Measurements from ENCODE around the gene PGLYRP3. TPM values are rescaled to one million over a fixed set of nuclear protein-coding genes. Genes with fewer than 3 reads are reported as not detected.
"Not testable (repeated sequence)": the region's sequence is repeated elsewhere in the genome, so short reads cannot be mapped to it uniquely, and the experiment has no call there.

The PGLYRP3 gene
- total and polyA plus RNA-seq, 7 experiments from 2014 or later, result not detected

DNA sequence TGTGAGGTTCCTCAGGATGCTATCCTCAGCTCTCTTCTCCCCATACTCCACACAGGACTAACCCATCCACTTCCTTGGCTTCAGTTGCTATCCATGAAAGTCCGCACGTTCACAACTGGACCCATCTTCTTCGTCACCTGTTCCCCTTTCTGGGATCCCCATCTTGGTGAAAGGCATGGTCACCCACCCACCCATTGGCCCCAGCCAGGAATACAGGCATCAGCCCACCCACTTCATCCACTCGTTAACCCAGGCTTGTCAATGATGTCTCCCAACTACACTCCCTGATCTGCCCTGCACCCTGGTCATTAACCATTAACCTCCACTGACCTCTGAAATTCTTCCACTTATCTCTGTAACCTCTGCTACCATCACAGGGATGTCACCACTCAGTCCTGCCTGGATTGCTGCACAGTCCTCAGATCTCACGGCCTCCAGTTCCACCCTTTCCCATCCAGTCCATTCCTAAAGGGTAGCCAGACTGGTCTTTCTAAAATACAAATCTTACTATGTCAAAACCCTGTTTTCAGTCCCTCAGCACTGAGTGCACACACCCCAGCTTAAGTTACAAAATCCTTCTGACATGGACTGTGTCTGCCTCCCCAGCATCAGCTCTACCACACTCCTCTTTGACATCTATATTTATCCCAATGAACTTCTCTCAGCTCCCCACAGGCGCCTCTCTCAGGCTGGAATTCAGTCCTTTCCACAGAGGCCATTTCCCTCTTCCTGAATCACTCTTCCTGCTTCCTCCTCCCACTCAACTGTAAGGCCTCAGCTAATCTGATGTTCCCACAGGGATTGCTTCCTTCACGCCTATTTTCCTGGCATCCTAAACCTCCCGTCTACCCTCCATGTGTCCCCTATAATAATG, 25.5 kb upstream of the PGLYRP3 start:
- no peak for DNase-seq
- H3K4me3 ChIP-seq (ENCODE audit: low read length), result no peak overlapping the region
- Mint-ChIP-seq H3K4me1 (peaks cover 10 to 36% (median 27%) of the 10 kb centered on the region in 7 donors), H3K36me3 (no peaks in the 10 kb centered on the region), H3K9me3 (peaks cover 0 to 7% (median 0%) of the 10 kb centered on the region in 11 donors), H3K4me3 (no peak overlapping the region), H3K27ac (peak overlapping the region in 2 of 9 donors; percentile 9 to 77), H3K27me3 (peaks cover 6 to 36% (median 18%) of the 10 kb centered on the region in 5 donors)
- intact Hi-C loops (cut with micrococcal nuclease), result loop anchor here in 1 of 2 donors (10.0 kb wide), 1 partner anchor 237 kb away; no protein-coding TSS in a partner anchor
- H3K4me1 ChIP-seq (ENCODE audit: control insufficient read depth in 2 of 2, insufficient read depth in 2 of 2, low read length in 2 of 2), result peaks cover 0 to 11% of the 10 kb centered on the region in 2 donors
- no peaks in the 10 kb centered on the region for H3K9me3 ChIP-seq (ENCODE audit: control insufficient read depth in 2 of 3, low read length in 3 of 3)
- no peaks in the 10 kb centered on the region for H3K36me3 ChIP-seq (ENCODE audit: control insufficient read depth in 2 of 3, insufficient read depth in 3 of 3, low read length in 3 of 3)
- ChIA-PET CTCF (no interaction called here), POLR2A (interaction anchor here (0.6 kb wide), 1 partner anchor 196 kb away, joined by 3 read pairs; no protein-coding TSS in a partner anchor)
- H3K27me3 ChIP-seq (ENCODE audit: control insufficient read depth in 2 of 2, insufficient read depth in 2 of 2, low read length in 2 of 2), result no peaks in the 10 kb centered on the region
- no peak overlapping the region for H3K27ac ChIP-seq (ENCODE audit: low read depth, low read length)
- ATAC-seq, result no peak

- H3K27me3 Mint-ChIP-seq, result peaks cover 0 to 39% (median 6%) of the 10 kb centered on the region in 5 donors
- Histone ChIP-seq H3K27me3 (ENCODE audit: control insufficient read depth in 2 of 2, insufficient read depth in 2 of 2, low read length in 2 of 2) (no peaks in the 10 kb centered on the region), H3K9me3 (ENCODE audit: control insufficient read depth in 2 of 3, low read length in 3 of 3) (peaks cover 0 to 4% (median 0%) of the 10 kb centered on the region in 3 experiments), H3K36me3 (ENCODE audit: control insufficient read depth in 2 of 3, insufficient read depth in 3 of 3, low read length in 3 of 3) (no peaks in the 10 kb centered on the region), H3K4me1 (ENCODE audit: control insufficient read depth in 2 of 2, insufficient read depth in 2 of 2, low read length in 2 of 2) (peaks cover 0 to 10% of the 10 kb centered on the region in 2 donors), H3K27ac (ENCODE audit: low read depth, low read length) (no peak overlapping the region), H3K4me3 (ENCODE audit: low read length) (no peak overlapping the region)
- ChIA-PET CTCF (interaction anchor here (0.9 kb wide), 1 partner anchor 17 kb away, joined by 4 read pairs; no protein-coding TSS in a partner anchor), POLR2A (no interaction called here)
- peaks cover 0 to 11% (median 0%) of the 10 kb centered on the region in 5 donors for H3K36me3 Mint-ChIP-seq
- no peak overlapping the region for H3K4me3 Mint-ChIP-seq
- DNase-seq (no peak), ATAC-seq (no peak)
- intact Hi-C loops (cut with micrococcal nuclease), result loop anchor here in 1 of 2 donors (10.0 kb wide), 1 partner anchor 238 kb away; no protein-coding TSS in a partner anchor
- H3K4me1 Mint-ChIP-seq, result peaks cover 10 to 27% (median 26%) of the 10 kb centered on the region in 7 donors
- peaks cover 0 to 17% (median 6%) of the 10 kb centered on the region in 11 donors for H3K9me3 Mint-ChIP-seq
- no peak overlapping the region for H3K27ac Mint-ChIP-seq
Measured at GRCh38 chr1:153336650-153337049, 23.9 kb upstream of the PGLYRP3 start.

DNA sequence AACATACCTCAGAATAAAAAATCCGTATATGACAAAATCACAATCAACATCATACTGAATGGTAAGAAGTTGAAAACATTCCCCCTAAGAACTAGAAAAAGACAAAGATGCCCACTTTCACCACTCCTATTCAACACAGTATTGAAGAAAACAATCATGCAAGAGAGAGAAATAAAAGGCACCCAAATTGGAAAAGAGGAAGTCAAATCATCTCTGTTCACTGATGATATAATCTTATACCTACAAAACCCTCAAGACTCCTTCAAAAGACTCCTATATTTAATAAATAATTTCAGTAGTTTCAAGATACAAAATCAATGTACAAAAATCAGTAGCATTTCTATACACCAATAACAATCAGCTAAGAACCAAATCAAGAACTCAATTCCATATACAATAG, 21.1 kb upstream of the PGLYRP3 start:
- ATAC-seq (no peak), DNase-seq (no peak)
- H3K4me1 ChIP-seq (ENCODE audit: control insufficient read depth in 2 of 2, insufficient read depth in 2 of 2, low read length in 2 of 2), result no peaks in the 10 kb centered on the region
- no peaks in the 10 kb centered on the region for H3K27me3 ChIP-seq (ENCODE audit: control insufficient read depth in 2 of 2, insufficient read depth in 2 of 2, low read length in 2 of 2)
- ChIA-PET POLR2A (no interaction called here), CTCF (no interaction called here)
- Mint-ChIP-seq H3K27me3 (peaks cover 0 to 41% (median 5%) of the 10 kb centered on the region in 5 donors), H3K4me1 (peaks cover 0 to 12% (median 4%) of the 10 kb centered on the region in 7 donors), H3K36me3 (peaks cover 0 to 11% (median 4%) of the 10 kb centered on the region in 5 donors), H3K4me3 (no peak overlapping the region), H3K9me3 (peaks cover 4 to 39% (median 17%) of the 10 kb centered on the region in 11 donors), H3K27ac (no peak overlapping the region)
- no peak overlapping the region for H3K4me3 ChIP-seq (ENCODE audit: low read length)
- H3K36me3 ChIP-seq (ENCODE audit: control insufficient read depth in 2 of 3, insufficient read depth in 3 of 3, low read length in 3 of 3), result no peaks in the 10 kb centered on the region
- H3K9me3 ChIP-seq (ENCODE audit: control insufficient read depth in 2 of 3, low read length in 3 of 3), result peaks cover 0 to 14% (median 0%) of the 10 kb centered on the region in 3 experiments
- H3K27ac ChIP-seq (ENCODE audit: low read depth, low read length), result no peak overlapping the region
- intact Hi-C loops (cut with micrococcal nuclease), result loop anchor here in 1 of 2 donors (10.0 kb wide), 1 partner anchor 241 kb away; no protein-coding TSS in a partner anchor

DNA sequence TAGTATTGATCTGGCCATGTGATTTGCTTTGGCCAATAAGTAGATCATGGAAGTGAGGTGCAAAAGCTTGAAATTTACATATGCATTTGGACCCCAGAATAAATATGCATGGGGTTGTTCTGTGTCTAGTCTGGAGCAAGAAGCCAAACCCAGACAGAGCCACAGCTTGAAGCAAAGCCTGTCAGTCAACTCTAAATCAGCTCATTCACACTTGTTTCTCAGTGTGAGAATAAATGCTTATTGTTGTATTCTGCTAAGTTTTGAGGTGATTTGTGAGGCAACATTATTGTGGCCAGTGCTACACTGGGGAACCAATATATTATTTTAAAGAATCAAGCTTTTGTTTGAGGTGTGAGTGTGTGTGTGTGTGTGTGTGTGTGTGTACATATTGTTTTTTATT, 12.2 kb upstream of the PGLYRP3 start:
- H3K27ac ChIP-seq (ENCODE audit: low read depth, low read length), result no peak overlapping the region
- peaks cover 9 to 43% (median 18%) of the 10 kb centered on the region in 5 donors for H3K27me3 Mint-ChIP-seq
- peaks cover 0 to 77% (median 39%) of the 10 kb centered on the region in 11 donors for H3K9me3 Mint-ChIP-seq
- H3K4me1 Mint-ChIP-seq, result no peaks in the 10 kb centered on the region
- H3K4me3 ChIP-seq (ENCODE audit: low read length), result no peak overlapping the region
- no peaks in the 10 kb centered on the region for H3K4me1 ChIP-seq (ENCODE audit: control insufficient read depth in 2 of 2, insufficient read depth in 2 of 2, low read length in 2 of 2)
- ChIA-PET POLR2A (no interaction called here), CTCF (interaction anchor here (0.6 kb wide), 1 partner anchor 125 kb away, joined by 4 read pairs; no protein-coding TSS in a partner anchor)
- intact Hi-C loops (cut with micrococcal nuclease), result no loop called here
- peaks cover 0 to 12% (median 4%) of the 10 kb centered on the region in 5 donors for H3K36me3 Mint-ChIP-seq
- no peak overlapping the region for H3K27ac Mint-ChIP-seq
- H3K4me3 Mint-ChIP-seq, result no peak overlapping the region
- H3K36me3 ChIP-seq (ENCODE audit: control insufficient read depth in 2 of 3, insufficient read depth in 3 of 3, low read length in 3 of 3), result no peaks in the 10 kb centered on the region
- no peak for ATAC-seq
- H3K9me3 ChIP-seq (ENCODE audit: control insufficient read depth in 2 of 3, low read length in 3 of 3), result peaks cover 0 to 8% (median 4%) of the 10 kb centered on the region in 3 experiments
- no peak for DNase-seq
- H3K27me3 ChIP-seq (ENCODE audit: control insufficient read depth in 2 of 2, insufficient read depth in 2 of 2, low read length in 2 of 2), result no peaks in the 10 kb centered on the region

DNA sequence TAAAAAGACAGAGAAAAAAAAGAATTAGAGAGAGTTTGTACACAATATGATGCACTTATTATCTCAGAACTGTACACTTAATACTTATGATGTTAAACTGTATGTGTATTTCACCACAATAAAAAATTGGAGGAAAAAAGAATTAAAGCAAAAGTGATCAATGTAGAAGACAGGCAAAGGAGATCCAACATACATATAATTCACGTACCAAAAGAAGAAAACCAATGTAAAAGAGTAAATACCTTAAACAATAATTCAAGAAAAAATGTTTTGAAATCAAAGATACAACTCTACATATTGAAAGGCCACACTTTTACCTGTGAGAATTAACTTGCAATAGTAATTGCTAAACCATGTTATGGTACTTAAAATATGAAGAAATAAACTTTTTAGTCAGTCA, 9.8 kb upstream of the PGLYRP3 start:
- POLR2A ChIA-PET, result no interaction called here
- Mint-ChIP-seq H3K4me1 (no peaks in the 10 kb centered on the region), H3K9me3 (peaks cover 0 to 54% (median 25%) of the 10 kb centered on the region in 11 donors)

GRCh38 chr1:153318145-153318544, 5.4 kb upstream of the PGLYRP3 start:
- Mint-ChIP-seq H3K27me3 (peaks cover 20 to 42% (median 27%) of the 10 kb centered on the region in 5 donors), H3K9me3 (peaks cover 0 to 34% (median 17%) of the 10 kb centered on the region in 11 donors)
- H3K27me3 ChIP-seq (ENCODE audit: control insufficient read depth in 2 of 2, insufficient read depth in 2 of 2, low read length in 2 of 2); DNase-seq; H3K36me3 ChIP-seq (ENCODE audit: control insufficient read depth in 2 of 3, insufficient read depth in 3 of 3, low read length in 3 of 3); H3K9me3 ChIP-seq (ENCODE audit: control insufficient read depth in 2 of 3, low read length in 3 of 3); H3K4me1 ChIP-seq (ENCODE audit: control insufficient read depth in 2 of 2, insufficient read depth in 2 of 2, low read length in 2 of 2); POLR2A ChIA-PET; H3K4me1 Mint-ChIP-seq; H3K4me3 ChIP-seq (ENCODE audit: low read length); H3K27ac ChIP-seq (ENCODE audit: low read depth, low read length); intact Hi-C loops (cut with micrococcal nuclease); H3K36me3 Mint-ChIP-seq; H3K27ac Mint-ChIP-seq; H3K4me3 Mint-ChIP-seq; CTCF ChIA-PET; ATAC-seq: not testable (repeated sequence)

More for the DNA sequence above, 9.8 kb upstream of the PGLYRP3 start:
- ATAC-seq, result no peak
- Mint-ChIP-seq H3K27me3 (peaks cover 5 to 42% (median 24%) of the 10 kb centered on the region in 5 donors), H3K4me3 (no peak overlapping the region), H3K36me3 (peaks cover 0 to 7% (median 3%) of the 10 kb centered on the region in 5 donors), H3K27ac (no peak overlapping the region)
- no peak overlapping the region for H3K4me3 ChIP-seq (ENCODE audit: low read length)
- CTCF ChIA-PET, result no interaction called here
- H3K27ac ChIP-seq (ENCODE audit: low read depth, low read length), result no peak overlapping the region
- H3K27me3 ChIP-seq (ENCODE audit: control insufficient read depth in 2 of 2, insufficient read depth in 2 of 2, low read length in 2 of 2), result no peaks in the 10 kb centered on the region
- H3K36me3 ChIP-seq (ENCODE audit: control insufficient read depth in 2 of 3, insufficient read depth in 3 of 3, low read length in 3 of 3), result no peaks in the 10 kb centered on the region
- no peaks in the 10 kb centered on the region for H3K4me1 ChIP-seq (ENCODE audit: control insufficient read depth in 2 of 2, insufficient read depth in 2 of 2, low read length in 2 of 2)
- intact Hi-C loops (cut with micrococcal nuclease), result no loop called here
- H3K9me3 ChIP-seq (ENCODE audit: control insufficient read depth in 2 of 3, low read length in 3 of 3), result peaks cover 0 to 5% (median 4%) of the 10 kb centered on the region in 3 experiments
- DNase-seq, result no peak
